HG02623 (cell line): Measurements from ENCODE around the gene CUX1.
"Not testable (repeated sequence)": the region's sequence is repeated elsewhere in the genome, so short reads cannot be mapped to it uniquely, and the experiment has no call there.

Experiments used
- ATAC-seq: cut with Tn5 transposase; IDR thresholded peaks from one replicate; pipeline ENCODE4 v1.9.1; 2021; ENCODE audit warnings: moderate library complexity; ENCODE audit not compliant: unreplicated experiment

CUX1 gene

GRCh38 chr7:102165136-102165535 lies 347.7 kb downstream of the CUX1 start:
- no peak for ATAC-seq

- ATAC-seq, result no peak
Observed at GRCh38 chr7:102167254-102167653, 349.8 kb downstream of the CUX1 start.

- ATAC-seq, result no peak
Observed at GRCh38 chr7:102169651-102170392, 352.4 kb downstream of the CUX1 start.

GRCh38 chr7:102170393-102170970 lies 353.1 kb downstream of the CUX1 start:
- ATAC-seq, result no peak

GRCh38 chr7:102173669-102174068 lies 356.2 kb downstream of the CUX1 start:
- no peak for ATAC-seq

GRCh38 chr7:102175423-102176170 lies 358.2 kb downstream of the CUX1 start:
- ATAC-seq, result no peak

GRCh38 chr7:102178410-102178809 lies 361.0 kb downstream of the CUX1 start:
- no peak for ATAC-seq

GRCh38 chr7:102180727-102181126 lies 363.3 kb downstream of the CUX1 start:
- ATAC-seq, result no peak

- no peak for ATAC-seq
Observed at GRCh38 chr7:102181517-102181916, 364.1 kb downstream of the CUX1 start.

GRCh38 chr7:102182016-102182415 lies 364.6 kb downstream of the CUX1 start:
- ATAC-seq, result no peak

- ATAC-seq, result not testable (repeated sequence)
Observed at GRCh38 chr7:102183848-102184247, 366.4 kb downstream of the CUX1 start.

- no peak for ATAC-seq
Observed at GRCh38 chr7:102184303-102184702, 366.9 kb downstream of the CUX1 start.

GRCh38 chr7:102185796-102186195 lies 368.4 kb downstream of the CUX1 start:
- ATAC-seq, result no peak

- ATAC-seq, result no peak
Observed at GRCh38 chr7:102186306-102186705, 368.9 kb downstream of the CUX1 start.

- ATAC-seq, result no peak
Observed at GRCh38 chr7:102188746-102189145, 371.3 kb downstream of the CUX1 start.

GRCh38 chr7:102189756-102190155 lies 372.3 kb downstream of the CUX1 start:
- no peak for ATAC-seq

- no peak for ATAC-seq
Observed at GRCh38 chr7:102190776-102191350, 373.4 kb downstream of the CUX1 start.

GRCh38 chr7:102191556-102192379 lies 374.3 kb downstream of the CUX1 start:
- no peak for ATAC-seq

GRCh38 chr7:102192790-102193189 lies 375.4 kb downstream of the CUX1 start:
- no peak for ATAC-seq

- no peak for ATAC-seq
Observed at GRCh38 chr7:102193806-102194205, 376.4 kb downstream of the CUX1 start.

- no peak for ATAC-seq
Observed at GRCh38 chr7:102195361-102195760, 377.9 kb downstream of the CUX1 start.
